Fibroblast of the aortic adventitia (primary cell): Measurements from ENCODE around the gene SLC6A1. TPM values are rescaled to one million over a fixed set of nuclear protein-coding genes. Genes with fewer than 3 reads are reported as not detected.

ENCODE experiments used
- DNase-seq: peaks from one replicate; pipeline ENCODE4 v3.0.0-alpha.2; 2010; ENCODE audit warnings: low read depth
- H3K4me3 ChIP-seq: 2 replicates; pipeline ENCODE4 v1.5.1; 2011; ENCODE audit warnings: low read depth, mild to moderate bottlenecking, control low read depth, low read length, moderate library complexity
- total RNA-seq: library from RNA; depleted of rRNA; stranded (reverse); fragments of >200 nt; gene quantifications from 2 replicates; pipeline ENCODE4 v1.2.3, GENCODE V29; 2012; ENCODE audit warnings: low replicate concordance
- TF ChIP-seq, protein P1 (sequence below): IDR thresholded peaks from 2 replicates; pipeline ENCODE4 v1.5.1; 2011; ENCODE audit warnings: mild to moderate bottlenecking, low read length, control low read depth, inconsistent platforms; ENCODE audit not compliant: insufficient read depth

Gene SLC6A1
- total RNA-seq, 1 donor: not detected

DNA sequence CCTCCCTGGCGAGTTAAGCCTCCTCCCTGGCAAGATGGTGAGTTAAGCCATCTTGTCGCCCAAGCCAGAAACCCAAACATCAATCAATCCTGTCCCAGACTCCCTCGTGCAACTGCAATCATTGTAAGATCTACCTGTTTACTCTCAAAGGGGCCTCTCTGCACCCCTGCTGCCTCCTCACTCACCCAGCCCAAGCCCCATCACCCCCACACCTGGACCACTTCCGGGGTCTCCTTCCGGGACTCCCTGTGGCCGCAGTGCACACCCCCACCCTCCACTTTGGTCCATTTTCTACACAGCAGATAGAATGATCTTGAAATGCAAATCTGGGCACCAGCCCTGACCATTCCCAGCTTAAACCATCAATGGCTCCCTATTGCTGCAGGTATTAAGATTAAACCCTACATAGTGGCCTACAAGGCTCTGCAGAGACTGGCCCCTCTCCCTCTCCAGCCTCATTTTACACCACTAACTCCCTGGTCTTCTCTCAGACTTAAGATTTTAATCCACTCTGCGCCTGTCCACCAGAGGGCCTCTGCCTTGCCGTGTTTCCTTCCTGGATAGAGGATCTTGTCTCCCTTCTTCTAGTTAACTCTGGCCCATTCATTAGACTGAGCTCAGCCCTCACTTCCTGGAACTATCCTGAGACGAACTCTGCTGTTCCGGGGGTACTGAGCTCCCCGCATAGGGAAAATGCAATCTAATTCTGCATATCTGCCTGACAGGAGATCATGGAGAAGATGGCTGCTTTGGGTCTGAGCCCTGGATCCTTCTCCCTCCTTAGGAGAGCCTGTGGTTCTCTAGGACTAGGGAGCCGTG, 41.9 kb upstream of the SLC6A1 start:
- H3K4me3 ChIP-seq: peak overlapping the region; percentile 25
- TF ChIP-seq, protein P1, sequence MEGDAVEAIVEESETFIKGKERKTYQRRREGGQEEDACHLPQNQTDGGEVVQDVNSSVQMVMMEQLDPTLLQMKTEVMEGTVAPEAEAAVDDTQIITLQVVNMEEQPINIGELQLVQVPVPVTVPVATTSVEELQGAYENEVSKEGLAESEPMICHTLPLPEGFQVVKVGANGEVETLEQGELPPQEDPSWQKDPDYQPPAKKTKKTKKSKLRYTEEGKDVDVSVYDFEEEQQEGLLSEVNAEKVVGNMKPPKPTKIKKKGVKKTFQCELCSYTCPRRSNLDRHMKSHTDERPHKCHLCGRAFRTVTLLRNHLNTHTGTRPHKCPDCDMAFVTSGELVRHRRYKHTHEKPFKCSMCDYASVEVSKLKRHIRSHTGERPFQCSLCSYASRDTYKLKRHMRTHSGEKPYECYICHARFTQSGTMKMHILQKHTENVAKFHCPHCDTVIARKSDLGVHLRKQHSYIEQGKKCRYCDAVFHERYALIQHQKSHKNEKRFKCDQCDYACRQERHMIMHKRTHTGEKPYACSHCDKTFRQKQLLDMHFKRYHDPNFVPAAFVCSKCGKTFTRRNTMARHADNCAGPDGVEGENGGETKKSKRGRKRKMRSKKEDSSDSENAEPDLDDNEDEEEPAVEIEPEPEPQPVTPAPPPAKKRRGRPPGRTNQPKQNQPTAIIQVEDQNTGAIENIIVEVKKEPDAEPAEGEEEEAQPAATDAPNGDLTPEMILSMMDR: peak; percentile 75
- DNase-seq: peak; percentile 57

DNA sequence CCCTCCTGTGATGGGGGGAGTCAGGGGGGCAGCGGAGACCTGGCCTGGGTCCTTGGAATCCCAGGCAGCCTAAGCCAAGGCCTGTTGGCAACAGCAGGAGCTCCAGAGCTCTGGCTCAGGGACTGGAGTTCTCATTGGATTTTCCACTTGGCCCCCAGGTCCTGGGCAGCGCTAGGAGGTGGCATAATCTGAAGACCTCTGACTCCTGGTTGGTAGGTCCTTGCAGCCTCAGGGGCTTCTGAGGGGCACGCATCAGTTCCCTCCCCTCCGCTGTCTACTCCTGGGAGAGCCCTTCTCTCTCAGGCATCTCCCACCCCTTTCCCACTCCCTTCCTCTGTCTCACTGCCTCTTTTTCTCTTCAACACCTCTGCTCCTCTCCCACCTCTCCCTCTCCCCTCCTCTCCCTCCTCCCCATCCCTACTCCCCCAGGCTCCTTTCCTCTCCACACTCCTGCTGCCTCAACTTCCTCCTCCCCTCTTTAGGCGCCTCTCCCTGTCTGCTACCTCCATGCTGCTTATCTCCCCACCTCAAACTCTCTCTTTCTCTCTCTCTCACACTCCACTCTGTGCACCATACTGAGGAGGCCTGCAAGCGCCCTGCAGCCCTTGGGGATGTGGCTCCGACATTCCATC, 41.1 kb upstream of the SLC6A1 start:
- no peak overlapping the region for H3K4me3 ChIP-seq
- no peak for DNase-seq
- TF ChIP-seq, protein P1: no peak

DNA sequence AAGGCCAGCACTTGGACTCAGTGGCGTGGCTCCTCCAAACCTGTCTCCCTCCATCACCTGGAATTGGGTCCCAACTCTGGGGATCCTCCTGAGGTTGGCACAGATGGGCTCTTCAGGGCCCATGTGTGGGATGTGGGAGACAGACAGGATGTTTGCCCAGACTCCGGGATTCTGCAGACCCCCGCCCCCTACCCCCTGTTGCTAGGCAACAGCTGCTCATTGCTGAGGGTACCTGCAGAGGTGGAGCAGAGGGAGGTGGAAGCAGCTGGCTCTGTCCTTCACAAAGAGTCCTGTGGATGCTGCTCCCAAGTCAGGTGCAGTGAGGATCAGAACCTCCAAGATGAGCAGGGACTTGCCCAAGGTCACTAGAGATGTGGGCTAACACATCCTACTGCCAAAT, 40.0 kb upstream of the SLC6A1 start:
- TF ChIP-seq, protein P1: no peak
- no peak for DNase-seq
- H3K4me3 ChIP-seq: no peak overlapping the region

DNA sequence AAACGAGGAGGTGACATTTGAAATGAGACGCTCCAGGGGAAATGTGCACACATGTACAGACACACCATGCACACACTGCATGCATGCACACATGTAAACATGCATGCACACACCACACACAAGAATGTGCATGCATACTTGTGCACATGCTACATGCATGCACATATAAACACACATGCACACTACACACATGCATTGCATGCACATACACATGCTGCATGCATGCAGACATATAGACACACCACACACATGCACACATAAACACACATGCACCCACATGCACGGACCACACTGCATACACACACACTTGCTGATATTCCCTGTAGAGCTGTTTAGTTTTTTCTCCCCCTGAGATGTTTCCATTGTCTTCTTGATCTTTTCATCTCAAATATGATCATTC, 37.8 kb upstream of the SLC6A1 start:
- no peak for DNase-seq
- no peak overlapping the region for H3K4me3 ChIP-seq
- TF ChIP-seq, protein P1: no peak

DNA sequence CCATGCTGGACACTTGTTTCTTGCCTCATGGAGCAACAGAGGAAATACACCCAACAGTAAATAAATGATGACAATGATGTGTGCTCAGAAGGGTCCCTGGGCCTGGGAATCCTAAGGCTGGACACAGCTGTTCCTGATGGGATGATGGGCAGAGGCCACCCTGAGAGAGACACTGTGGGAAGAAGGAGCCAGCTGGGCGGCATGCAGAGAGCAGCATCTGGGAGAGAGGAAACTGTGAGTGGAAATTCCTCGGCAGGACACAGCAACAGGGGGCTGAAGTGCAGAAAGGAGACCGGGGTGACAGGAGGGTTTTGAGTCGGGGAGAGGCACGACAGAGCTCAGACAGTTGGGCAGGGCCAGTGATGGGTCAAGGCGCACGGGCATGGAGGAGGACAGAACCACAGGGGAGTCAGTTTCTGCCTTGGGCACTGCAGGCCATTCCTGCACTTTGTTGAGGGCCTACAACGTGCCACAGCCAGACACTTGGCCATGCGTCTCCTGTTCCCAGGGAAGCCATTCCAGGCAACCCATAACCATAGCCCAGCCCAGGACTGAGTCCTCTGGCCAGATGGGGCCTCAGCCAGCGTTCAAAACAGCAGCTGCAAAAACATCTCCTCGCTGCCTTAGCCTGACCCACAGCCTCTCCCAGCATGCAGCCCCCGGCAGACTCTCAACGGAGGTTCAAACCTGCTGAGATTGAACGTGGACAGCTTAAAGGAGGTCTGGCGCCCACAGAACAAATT, 36.7 kb upstream of the SLC6A1 start:
- no peak overlapping the region for H3K4me3 ChIP-seq
- no peak for DNase-seq
- TF ChIP-seq, protein P1: no peak

DNA sequence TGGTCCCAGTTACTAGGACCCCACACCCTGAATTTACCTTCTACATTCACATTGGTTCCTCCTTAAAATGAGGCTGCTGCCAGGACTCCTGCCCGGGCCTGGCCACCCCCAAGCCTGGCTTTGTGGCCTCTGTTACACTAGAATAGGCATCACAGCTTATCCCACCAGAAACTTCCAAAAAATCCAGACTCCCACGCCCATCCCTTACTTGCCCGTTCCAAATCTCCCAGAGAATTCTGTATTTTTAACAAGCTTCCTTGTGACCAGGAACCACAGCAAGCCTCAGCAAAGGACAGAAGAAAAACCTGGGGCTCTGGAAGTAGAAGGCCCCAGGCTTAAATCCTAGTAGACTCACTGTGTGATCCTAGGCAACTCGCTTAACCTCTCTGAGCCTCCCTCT, 36.0 kb upstream of the SLC6A1 start:
- DNase-seq: no peak
- TF ChIP-seq, protein P1: no peak
- H3K4me3 ChIP-seq: no peak overlapping the region
